Mesodermal cell (in vitro differentiated cells): ENCODE measurements around the gene RPTOR.
"Not testable (repeated sequence)": the region's sequence is repeated elsewhere in the genome, so short reads cannot be mapped to it uniquely, and the experiment has no call there.

Experiments used
- H3K27ac ChIP-seq: 2 replicates; pipeline ENCODE4 v1.7.0; 2013; ENCODE audit warnings: mild to moderate bottlenecking, low read depth, low read length, moderate library complexity; ENCODE audit not compliant: severe bottlenecking
- H3K36me3 ChIP-seq: 2 replicates; pipeline ENCODE4 v1.7.1; 2013; ENCODE audit warnings: mild to moderate bottlenecking, low read length, moderate library complexity; ENCODE audit not compliant: control insufficient read depth, insufficient read depth
- H3K4me1 ChIP-seq: one replicate; pipeline ENCODE4 v1.7.1; 2013; ENCODE audit warnings: mild to moderate bottlenecking, low read length; ENCODE audit not compliant: insufficient read depth, control insufficient read depth, poor library complexity, severe bottlenecking
- H3K4me3 ChIP-seq: 2 replicates; pipeline ENCODE4 v1.7.0; 2013; ENCODE audit warnings: low read length, control low read depth, mild to moderate bottlenecking; ENCODE audit not compliant: insufficient read depth, poor library complexity, severe bottlenecking; ENCODE audit errors: extremely low read depth
- H3K9me3 ChIP-seq: 2 replicates; pipeline ENCODE4 v1.7.1; 2013; ENCODE audit warnings: mild to moderate bottlenecking, low read length, moderate library complexity; ENCODE audit not compliant: control insufficient read depth
- WGBS, 2 experiments: methylation state at CpG; one replicate each; pipeline ENCODE4 v1.1.5; 2013; ENCODE audit warnings: missing lambda C conversion rate in 2 of 2; ENCODE audit not compliant: insufficient coverage in 2 of 2; 5-methylcytosine and 5-hydroxymethylcytosine counted together

RPTOR gene

GRCh38 chr17:80696964-80697363, 152.3 kb downstream of the RPTOR start:
- peaks cover 13% of the 10 kb centered on the region for H3K4me1 ChIP-seq
- 96% methylated on average over 4 to 5 of the region's 5 CpGs for WGBS, 2 experiments
- H3K4me3 ChIP-seq = no peak overlapping the region
- H3K36me3 ChIP-seq = no peaks in the 10 kb centered on the region
- H3K27ac ChIP-seq = no peak overlapping the region
- H3K9me3 ChIP-seq = peaks cover 3% of the 10 kb centered on the region

- peaks cover 13% of the 10 kb centered on the region for H3K4me1 ChIP-seq
- WGBS, 2 experiments = 83 to 84% methylated on average over 10 to 13 of the region's 14 CpGs
- H3K27ac ChIP-seq = no peak overlapping the region
- no peaks in the 10 kb centered on the region for H3K36me3 ChIP-seq
- H3K9me3 ChIP-seq = peaks cover 3% of the 10 kb centered on the region
- H3K4me3 ChIP-seq = no peak overlapping the region
Measured at GRCh38 chr17:80698297-80698696, 153.7 kb downstream of the RPTOR start.

GRCh38 chr17:80699205-80699604, 154.6 kb downstream of the RPTOR start:
- H3K4me1 ChIP-seq, H3K4me3 ChIP-seq, H3K9me3 ChIP-seq, H3K36me3 ChIP-seq, H3K27ac ChIP-seq: not testable (repeated sequence)
- 80 to 100% methylated on average over 1 to 2 of the region's 3 CpGs for WGBS, 2 experiments

GRCh38 chr17:80701730-80702129, 157.1 kb downstream of the RPTOR start:
- WGBS, 2 experiments = 92 to 97% methylated on average over 7 to 9 of the region's 9 CpGs
- Histone ChIP-seq H3K27ac (no peak overlapping the region), H3K36me3 (no peaks in the 10 kb centered on the region), H3K9me3 (peaks cover 3% of the 10 kb centered on the region), H3K4me1 (peaks cover 10% of the 10 kb centered on the region), H3K4me3 (no peak overlapping the region)

- Histone ChIP-seq H3K4me3 (no peak overlapping the region), H3K4me1 (peaks cover 16% of the 10 kb centered on the region), H3K36me3 (no peaks in the 10 kb centered on the region), H3K9me3 (peaks cover 3% of the 10 kb centered on the region), H3K27ac (no peak overlapping the region)
- 93 to 96% methylated on average over 14 to 17 of the region's 18 CpGs for WGBS, 2 experiments
Measured at GRCh38 chr17:80702315-80703141, 157.9 kb downstream of the RPTOR start.

GRCh38 chr17:80703142-80703478, 158.5 kb downstream of the RPTOR start:
- Histone ChIP-seq H3K4me3 (no peak overlapping the region), H3K9me3 (peaks cover 3% of the 10 kb centered on the region), H3K4me1 (peaks cover 16% of the 10 kb centered on the region), H3K36me3 (peaks cover 3% of the 10 kb centered on the region), H3K27ac (no peak overlapping the region)
- 92 to 96% methylated on average over 4 to 9 of the region's 9 CpGs for WGBS, 2 experiments

- Histone ChIP-seq H3K27ac (no peak overlapping the region), H3K9me3 (peaks cover 3% of the 10 kb centered on the region), H3K4me3 (no peak overlapping the region), H3K36me3 (peaks cover 9% of the 10 kb centered on the region), H3K4me1 (peaks cover 16% of the 10 kb centered on the region)
- WGBS, 2 experiments = 87 to 91% methylated on average over 2 to 3 of the region's 3 CpGs
Measured at GRCh38 chr17:80704381-80704819, 159.8 kb downstream of the RPTOR start.

- Histone ChIP-seq H3K4me3 (no peak overlapping the region), H3K27ac (no peak overlapping the region), H3K36me3 (peaks cover 13% of the 10 kb centered on the region), H3K9me3 (peaks cover 3% of the 10 kb centered on the region), H3K4me1 (peaks cover 16% of the 10 kb centered on the region)
- 89 to 97% methylated on average over 11 to 13 of the region's 13 CpGs for WGBS, 2 experiments
Measured at GRCh38 chr17:80704894-80705293, 160.3 kb downstream of the RPTOR start.

- no peaks in the 10 kb centered on the region for H3K9me3 ChIP-seq
- H3K36me3 ChIP-seq = peaks cover 13% of the 10 kb centered on the region
- no peak overlapping the region for H3K4me3 ChIP-seq
- WGBS, 2 experiments = 77 to 87% methylated on average over 2 of the region's 5 CpGs
- peaks cover 16% of the 10 kb centered on the region for H3K4me1 ChIP-seq
- H3K27ac ChIP-seq = no peak overlapping the region
Measured at GRCh38 chr17:80705988-80706387, 161.3 kb downstream of the RPTOR start.

- H3K4me3 ChIP-seq = no peak overlapping the region
- no peaks in the 10 kb centered on the region for H3K9me3 ChIP-seq
- H3K27ac ChIP-seq = peak overlapping the region; percentile 23
- H3K36me3 ChIP-seq = peaks cover 13% of the 10 kb centered on the region
- peaks cover 16% of the 10 kb centered on the region for H3K4me1 ChIP-seq
- WGBS, 2 experiments = 51 to 65% methylated on average over 4 to 5 of the region's 5 CpGs
Measured at GRCh38 chr17:80706463-80706867, 161.8 kb downstream of the RPTOR start.

- H3K4me1 ChIP-seq = peaks cover 16% of the 10 kb centered on the region
- H3K27ac ChIP-seq = no peak overlapping the region
- H3K4me3 ChIP-seq = no peak overlapping the region
- WGBS, 2 experiments = 98 to 99% methylated on average over 6 of the region's 6 CpGs
- no peaks in the 10 kb centered on the region for H3K9me3 ChIP-seq
- peaks cover 13% of the 10 kb centered on the region for H3K36me3 ChIP-seq
Measured at GRCh38 chr17:80708480-80708879, 163.8 kb downstream of the RPTOR start.
